Small intestine (tissue), 7 donors: Measurements from ENCODE around the gene CNOT6. TPM values are rescaled to one million over a fixed set of nuclear protein-coding genes. Genes with fewer than 3 reads are reported as not detected.

ENCODE experiments used
- DNase-seq, 2 donors: peaks; one replicate each; pipeline versions ENCODE4 v3.0.0 to v3.0.0-alpha.2; 2013
- FAIRE-seq: peaks from 2 replicates; lab custom pipeline; 2012; peaks lifted over from hg19 to GRCh38; lab: Jason Lieb, UNC
- H3K27ac ChIP-seq, 3 donors: one replicate each; pipeline ENCODE4 v1.5.1; 2013; ENCODE audit warnings: low read length in 2 of 3, mild to moderate bottlenecking in 2 of 3, control low read depth in 1 of 3, inconsistent platforms in 1 of 3, low read depth in 1 of 3, moderate library complexity in 1 of 3
- H3K27me3 ChIP-seq, 3 donors: one replicate each; pipeline ENCODE4 v1.6.1; 2013; ENCODE audit warnings: low read length in 3 of 3, inconsistent platforms in 1 of 3; ENCODE audit not compliant: control insufficient read depth in 3 of 3, insufficient read depth in 3 of 3
- H3K36me3 ChIP-seq, 3 donors: one replicate each; pipeline ENCODE4 v1.6.1; 2013; ENCODE audit warnings: low read length in 3 of 3, inconsistent platforms in 1 of 3, low read depth in 1 of 3, mild to moderate bottlenecking in 1 of 3, moderate library complexity in 1 of 3; ENCODE audit not compliant: control insufficient read depth in 3 of 3, insufficient read depth in 2 of 3
- H3K4me1 ChIP-seq, 3 donors: one replicate each; pipeline ENCODE4 v1.6.1; 2013; ENCODE audit warnings: low read length in 2 of 3, inconsistent platforms in 1 of 3, low read depth in 1 of 3, mild to moderate bottlenecking in 1 of 3, moderate library complexity in 1 of 3; ENCODE audit not compliant: control insufficient read depth in 3 of 3, insufficient read depth in 2 of 3
- H3K4me3 ChIP-seq, 3 donors: one replicate each; pipeline ENCODE4 v1.5.1; 2013; ENCODE audit warnings: low read length in 3 of 3, control low read depth in 1 of 3, inconsistent platforms in 1 of 3, low read depth in 1 of 3, mild to moderate bottlenecking in 1 of 3, moderate library complexity in 1 of 3
- H3K9me3 ChIP-seq, 2 donors: one replicate each; pipeline ENCODE4 v1.6.1; 2013; ENCODE audit warnings: low read depth in 1 of 2, low read length in 1 of 2; ENCODE audit not compliant: control insufficient read depth in 2 of 2, insufficient read depth in 1 of 2
- WGBS, 3 donors: extraction: QIAGEN DNeasy Blood & Tissue Kit; methylation state at CpG; one replicate each; pipeline ENCODE4 v1.1.7; 2013; 5-methylcytosine and 5-hydroxymethylcytosine counted together
- polyA plus RNA-seq, 4 donors: library from polyadenylated mRNA; stranded (reverse) in 3 of 4; unstranded in 1 of 4; fragments of 200-250 nt in 3 of 4; fragments of 120-200 nt in 1 of 4; gene quantifications; one replicate each; pipeline versions ENCODE4 v1.2.1 to v1.2.3, GENCODE V29; 2013
- donor health status: healthy with polysubstance abuse.
- donor health status: control.
- donor health status: control.
- donor health status: Bipolar disorder and iron deficiency.
- donor health status: healthy.

The CNOT6 gene
- polyA plus RNA-seq, 4 donors: 9.5 to 30.7 (median 14.5) TPM

DNA sequence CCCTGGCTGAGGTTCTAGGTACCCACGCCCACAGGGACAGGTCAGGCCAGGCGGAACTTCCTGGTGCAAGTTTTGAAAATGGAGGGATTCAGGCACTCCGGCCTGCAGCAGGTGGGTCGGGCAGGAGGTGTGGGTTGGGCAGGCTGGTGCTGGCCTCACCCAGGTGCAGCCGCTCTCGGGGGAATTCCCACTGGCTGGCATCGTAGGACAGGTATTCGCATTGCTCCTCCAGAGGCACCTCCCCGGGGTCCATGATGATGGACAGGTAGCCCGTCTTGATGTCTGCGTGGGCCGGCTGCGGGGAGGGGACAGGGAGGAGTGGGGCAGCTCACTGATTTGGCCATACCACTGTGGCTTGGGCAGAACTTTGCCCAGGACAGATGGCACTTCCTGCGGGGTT lies 125.8 kb downstream of the CNOT6 start:
- no peaks in the 10 kb centered on the region for H3K4me1 ChIP-seq
- H3K4me3 ChIP-seq: no peak overlapping the region
- H3K9me3 ChIP-seq: no peaks in the 10 kb centered on the region
- DNase-seq (no peak), FAIRE-seq (no peak)
- no peak overlapping the region for H3K27ac ChIP-seq
- WGBS, 3 donors: 65 to 89% (median 77%) methylated on average over 14 of the region's 14 CpGs
- peaks cover 0 to 12% (median 6%) of the 10 kb centered on the region in 3 donors for H3K27me3 ChIP-seq
- no peaks in the 10 kb centered on the region for H3K36me3 ChIP-seq

DNA sequence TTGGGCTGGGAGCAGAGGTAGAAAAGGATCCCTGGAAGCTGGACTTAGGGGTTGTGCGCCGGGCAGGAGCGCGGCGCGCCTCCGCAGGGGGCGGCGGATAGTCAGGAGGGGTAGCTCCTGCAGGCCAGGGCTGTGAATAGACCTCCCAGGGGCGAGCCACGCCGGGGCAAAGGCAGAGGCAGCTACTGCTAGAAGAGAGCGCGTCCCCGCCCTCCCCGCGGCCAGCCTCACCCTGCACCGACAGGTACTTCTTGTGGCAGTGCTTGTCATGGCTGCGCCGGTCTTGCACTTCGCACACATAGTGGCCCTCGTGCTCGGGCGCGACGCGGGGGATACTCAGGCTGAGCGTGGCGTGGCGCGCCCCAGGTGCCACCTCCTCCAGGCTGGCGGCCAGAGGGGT lies 127.1 kb downstream of the CNOT6 start:
- no peak overlapping the region for H3K4me3 ChIP-seq
- no peaks in the 10 kb centered on the region for H3K36me3 ChIP-seq
- no peak for FAIRE-seq
- WGBS, 3 donors: 74 to 88% (median 83%) methylated on average over 24 to 32 of the region's 32 CpGs
- no peak overlapping the region for H3K27ac ChIP-seq
- no peaks in the 10 kb centered on the region for H3K9me3 ChIP-seq
- no peaks in the 10 kb centered on the region for H3K4me1 ChIP-seq
- H3K27me3 ChIP-seq: peaks cover 0 to 12% (median 6%) of the 10 kb centered on the region in 3 donors
- DNase-seq: no peak

DNA sequence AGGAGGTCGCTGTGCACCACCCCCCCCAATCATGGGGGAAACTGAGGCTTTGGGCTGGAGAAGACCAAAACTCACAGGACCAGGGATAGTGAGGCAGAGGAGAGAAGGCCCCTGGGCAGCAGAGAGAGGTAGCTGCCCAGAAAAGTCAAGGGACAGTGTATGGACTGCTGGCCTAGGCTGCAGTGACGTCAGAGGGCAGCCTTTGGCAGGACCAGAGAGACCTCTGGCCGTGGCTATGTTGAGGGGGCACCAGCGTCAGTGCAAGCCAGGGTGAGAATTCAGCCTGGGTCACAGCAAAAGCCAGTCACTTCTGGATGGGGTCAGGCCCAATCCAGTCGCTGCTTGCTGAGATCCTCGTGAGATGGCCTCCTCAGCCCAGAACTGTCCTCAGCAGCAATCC lies 128.7 kb downstream of the CNOT6 start:
- Histone ChIP-seq H3K27ac (peak overlapping the region in 1 of 3 donors; percentile 30), H3K9me3 (no peaks in the 10 kb centered on the region), H3K4me1 (no peaks in the 10 kb centered on the region), H3K27me3 (peaks cover 0 to 12% (median 6%) of the 10 kb centered on the region in 3 donors), H3K36me3 (no peaks in the 10 kb centered on the region), H3K4me3 (no peak overlapping the region)
- WGBS, 3 donors: 71 to 82% (median 72%) methylated on average over 6 of the region's 6 CpGs
- no peak for DNase-seq
- FAIRE-seq: no peak

DNA sequence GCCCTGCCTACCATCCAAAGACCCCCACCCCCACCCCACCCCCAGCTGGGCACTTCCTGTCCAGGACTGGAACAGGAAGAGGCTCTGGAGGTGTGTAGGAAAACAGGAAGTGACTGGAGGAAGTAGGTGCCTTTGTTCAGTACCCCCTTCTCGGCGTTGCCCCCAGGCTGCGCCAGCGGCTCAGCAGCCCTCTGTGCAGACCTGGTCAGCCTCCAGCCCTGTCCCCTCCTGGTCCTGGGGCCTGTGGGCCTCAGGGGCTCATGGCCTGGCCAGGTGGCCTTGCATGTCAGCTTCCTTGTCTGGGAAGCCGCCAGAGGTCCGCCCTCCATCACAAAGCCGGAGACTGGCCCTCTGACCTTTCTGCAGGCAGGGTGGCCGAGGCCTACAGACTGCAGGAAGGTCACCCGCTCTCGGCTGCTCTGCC lies 129.2 kb downstream of the CNOT6 start:
- 80 to 83% (median 82%) methylated on average over 10 of the region's 10 CpGs for WGBS, 3 donors
- H3K4me1 ChIP-seq: no peaks in the 10 kb centered on the region
- FAIRE-seq (no peak), DNase-seq (no peak)
- H3K27me3 ChIP-seq: peaks cover 0 to 10% (median 6%) of the 10 kb centered on the region in 3 donors
- no peaks in the 10 kb centered on the region for H3K36me3 ChIP-seq
- no peak overlapping the region for H3K27ac ChIP-seq
- no peak overlapping the region for H3K4me3 ChIP-seq
- H3K9me3 ChIP-seq: no peaks in the 10 kb centered on the region

DNA sequence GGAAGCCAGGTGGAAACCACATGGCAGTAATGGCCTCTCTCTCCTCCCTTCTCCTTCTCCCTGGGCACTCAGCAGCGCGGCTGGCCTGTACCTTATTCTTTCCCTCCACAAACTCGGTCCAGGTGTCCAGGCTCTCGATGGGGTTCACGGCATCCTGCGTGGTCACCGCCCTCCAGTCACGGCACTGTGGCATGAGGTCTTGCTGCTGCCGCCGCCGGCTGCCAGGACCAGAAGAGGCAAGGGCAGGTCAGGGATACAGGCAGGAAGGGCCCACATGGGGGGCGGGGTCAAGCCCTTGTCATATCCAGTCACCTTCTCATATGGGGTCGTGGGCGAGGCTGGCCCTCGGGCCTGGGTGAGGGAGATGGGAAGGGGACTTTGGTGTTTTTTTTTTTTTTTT lies 129.7 kb downstream of the CNOT6 start:
- Histone ChIP-seq H3K27ac (no peak overlapping the region), H3K4me1 (no peaks in the 10 kb centered on the region), H3K4me3 (no peak overlapping the region), H3K27me3 (peaks cover 0 to 7% (median 5%) of the 10 kb centered on the region in 3 donors), H3K9me3 (no peaks in the 10 kb centered on the region), H3K36me3 (no peaks in the 10 kb centered on the region)
- FAIRE-seq: no peak
- 86 to 90% (median 88%) methylated on average over 14 to 15 of the region's 15 CpGs for WGBS, 3 donors
- DNase-seq: no peak

DNA sequence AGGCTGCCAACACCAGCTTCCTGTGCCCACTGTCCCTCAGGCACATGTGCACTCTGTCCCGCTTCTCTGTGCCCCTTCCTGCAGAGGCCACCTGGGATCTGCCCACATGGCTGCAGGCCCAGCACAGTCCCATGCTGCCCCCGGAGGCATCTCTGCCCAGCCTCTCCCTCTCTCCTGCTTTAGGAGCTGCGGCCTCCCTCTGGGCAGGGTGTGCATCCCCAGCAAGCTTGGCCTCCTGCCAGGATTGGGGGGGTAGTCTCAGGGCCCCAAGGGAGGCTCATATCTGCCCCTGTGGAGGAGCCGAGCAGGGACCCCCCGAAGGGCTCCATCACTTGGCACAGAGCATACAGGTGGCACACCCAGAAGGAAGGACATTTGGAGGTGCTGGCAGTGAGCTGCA lies 130.4 kb downstream of the CNOT6 start:
- Histone ChIP-seq H3K36me3 (no peaks in the 10 kb centered on the region), H3K9me3 (no peaks in the 10 kb centered on the region), H3K4me1 (no peaks in the 10 kb centered on the region), H3K4me3 (no peak overlapping the region), H3K27me3 (peaks cover 0 to 4% (median 0%) of the 10 kb centered on the region in 3 donors), H3K27ac (no peak overlapping the region)
- WGBS, 3 donors: 42 to 59% (median 45%) methylated on average over 5 of the region's 5 CpGs
- DNase-seq (no peak), FAIRE-seq (no peak)

DNA sequence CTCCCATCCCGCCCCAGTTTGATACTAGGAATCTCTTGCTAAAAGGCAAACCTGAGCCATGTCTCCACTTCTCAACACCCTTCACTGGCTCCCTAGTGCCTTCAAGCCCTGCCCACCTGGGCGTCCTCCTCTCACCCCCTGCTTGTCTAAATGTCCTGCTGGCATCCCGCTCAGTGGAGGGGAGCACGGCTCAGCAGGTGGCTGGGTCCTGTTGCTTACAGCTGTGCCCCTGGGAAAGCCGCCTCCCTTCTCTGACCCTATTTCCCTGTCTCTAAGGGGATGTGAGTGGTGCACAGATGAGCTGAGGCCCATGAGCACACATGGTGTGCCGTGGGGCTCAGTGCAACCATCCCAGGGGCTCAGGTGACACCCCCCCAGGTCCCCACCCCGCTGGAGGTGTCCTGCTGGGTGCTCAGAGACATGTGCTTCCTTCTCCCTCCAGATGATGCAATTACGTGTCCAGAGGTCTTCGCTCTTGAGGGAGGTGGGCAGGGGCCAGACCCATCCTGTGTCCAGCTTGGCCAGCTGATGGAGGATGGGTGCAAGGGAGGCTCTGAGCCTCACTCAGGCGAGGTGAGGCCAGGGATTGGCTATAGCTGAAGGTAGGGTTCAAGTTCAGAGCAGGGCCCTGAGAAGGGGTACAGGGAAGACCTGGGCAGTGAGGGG lies 131.1 kb downstream of the CNOT6 start:
- FAIRE-seq: no peak
- 55 to 83% (median 63%) methylated on average over 10 of the region's 10 CpGs for WGBS, 3 donors
- H3K9me3 ChIP-seq: no peaks in the 10 kb centered on the region
- no peaks in the 10 kb centered on the region for H3K27me3 ChIP-seq
- H3K36me3 ChIP-seq: no peaks in the 10 kb centered on the region
- H3K4me3 ChIP-seq: no peak overlapping the region
- no peak overlapping the region for H3K27ac ChIP-seq
- DNase-seq: no peak
- H3K4me1 ChIP-seq: no peaks in the 10 kb centered on the region

DNA sequence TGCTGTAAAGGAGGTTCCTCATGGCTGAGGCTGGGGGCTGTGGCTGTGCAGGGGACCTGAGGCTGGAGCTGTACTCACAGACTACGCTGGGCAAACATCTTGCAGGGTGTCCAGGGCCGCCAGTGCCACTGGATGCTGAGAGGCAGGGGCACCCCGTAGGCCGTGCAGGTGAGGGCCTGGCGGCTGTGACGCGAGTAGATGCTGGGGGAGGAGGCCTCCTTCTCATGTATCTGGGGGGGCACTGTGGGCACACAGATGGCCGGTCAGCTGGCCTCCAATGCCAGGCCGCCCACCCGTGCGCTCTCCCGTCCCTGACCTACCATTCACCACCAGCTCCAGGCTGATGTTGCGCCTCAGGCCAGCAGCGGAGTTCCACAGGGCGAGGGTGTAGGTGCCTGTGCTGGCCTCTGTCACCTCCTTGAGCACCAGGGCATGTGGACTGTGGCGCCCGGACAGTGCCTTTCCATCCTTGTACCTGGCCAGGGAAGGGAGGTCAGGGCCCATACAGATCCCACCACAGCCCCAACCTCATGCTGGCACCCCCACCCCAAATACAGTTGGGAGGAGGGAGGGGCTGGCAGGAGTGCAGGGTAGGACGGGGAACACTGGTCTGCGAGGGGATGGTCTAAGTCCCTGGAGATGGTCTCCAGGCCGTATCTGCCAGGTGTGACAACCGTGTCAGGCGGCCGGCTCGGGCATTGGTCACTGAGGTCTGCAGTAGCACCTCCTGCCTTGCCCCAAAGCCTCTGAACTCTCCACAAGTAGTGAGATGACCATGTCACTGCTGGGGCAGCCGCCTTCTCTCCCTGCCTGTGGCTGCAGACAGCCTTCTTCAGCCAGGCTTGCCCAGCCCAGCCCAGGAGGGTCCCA lies 131.8 kb downstream of the CNOT6 start:
- no peaks in the 10 kb centered on the region for H3K4me1 ChIP-seq
- no peak overlapping the region for H3K4me3 ChIP-seq
- H3K36me3 ChIP-seq: no peaks in the 10 kb centered on the region
- DNase-seq (no peak), FAIRE-seq (no peak)
- H3K27ac ChIP-seq: no peak overlapping the region
- no peaks in the 10 kb centered on the region for H3K9me3 ChIP-seq
- WGBS, 3 donors: 76 to 83% (median 77%) methylated on average over 24 to 25 of the region's 25 CpGs
- H3K27me3 ChIP-seq: no peaks in the 10 kb centered on the region
